DOHH2 (cell line): ENCODE data around the gene ZNF22.

Experiments used
- H3F3A ChIP-seq: fragments of 200-600 bp; sonication (generic), shearing (Covaris generic); 2 replicates; pipeline ENCODE4 v1.6.0; 2016; ENCODE audit warnings: antibody characterized with exemption, mild to moderate bottlenecking; ENCODE audit not compliant: control insufficient read depth, insufficient read depth
- H3K27ac ChIP-seq: fragments of 200-600 bp; sonication (generic); 2 replicates; pipeline ENCODE4 v1.5.1; 2014; ENCODE audit warnings: low read depth, mild to moderate bottlenecking, low read length, moderate library complexity
- H3K27me3 ChIP-seq: fragments of 200-600 bp; sonication (generic); 2 replicates; pipeline ENCODE4 v1.6.1; 2014; ENCODE audit warnings: mild to moderate bottlenecking, low read length, mixed read lengths; ENCODE audit not compliant: control insufficient read depth
- H3K36me3 ChIP-seq: fragments of 200-600 bp; sonication (generic); 2 replicates; pipeline ENCODE4 v1.6.1; 2014; ENCODE audit warnings: mild to moderate bottlenecking, low read length, moderate library complexity, mixed read lengths; ENCODE audit not compliant: control insufficient read depth
- H3K4me1 ChIP-seq: fragments of 200-600 bp; sonication (generic); 2 replicates; pipeline ENCODE4 v1.6.1; 2014; ENCODE audit warnings: mild to moderate bottlenecking, low read length, mixed read lengths; ENCODE audit not compliant: control insufficient read depth
- H3K4me2 ChIP-seq: fragments of 200-600 bp; sonication (generic); 2 replicates; pipeline ENCODE4 v1.6.0; 2014; ENCODE audit warnings: mild to moderate bottlenecking, low read length, moderate library complexity
- H3K4me3 ChIP-seq: fragments of 200-600 bp; sonication (generic); 2 replicates; pipeline ENCODE4 v1.5.1; 2014; ENCODE audit warnings: mild to moderate bottlenecking, low read length, mixed read lengths
- H3K79me2 ChIP-seq: fragments of 200-600 bp; sonication (generic); 2 replicates; pipeline ENCODE4 v1.6.1; 2014; ENCODE audit warnings: mild to moderate bottlenecking, low read length, mixed read lengths; ENCODE audit not compliant: control insufficient read depth
- H3K9me2 ChIP-seq: fragments of 200-600 bp; sonication (generic); replicated peaks from 2 replicates; pipeline ENCODE4 v1.6.1; 2014; ENCODE audit warnings: mild to moderate bottlenecking, low read length, mixed read lengths; ENCODE audit not compliant: control insufficient read depth
- H3K9me3 ChIP-seq: fragments of 200-600 bp; sonication (generic); 2 replicates; pipeline ENCODE4 v1.6.1; 2014; ENCODE audit warnings: antibody characterized with exemption, low read length, mixed read lengths; ENCODE audit not compliant: control insufficient read depth, insufficient read depth
- H4K20me1 ChIP-seq: fragments of 200-600 bp; sonication (generic); 2 replicates; pipeline ENCODE4 v1.6.0; 2014; ENCODE audit warnings: low read depth, mild to moderate bottlenecking, antibody characterized with exemption, low read length, moderate library complexity; ENCODE audit not compliant: control insufficient read depth, insufficient read depth
- CTCF ChIP-seq: fragments of 200-600 bp; sonication (generic); IDR thresholded peaks from one replicate; pipeline ENCODE4 v1.5.1; 2014; ENCODE audit warnings: antibody characterized with exemption, mild to moderate bottlenecking, low read depth, low read length; ENCODE audit not compliant: poor library complexity, severe bottlenecking
- EZH2phosphoT487 ChIP-seq: fragments of 200-600 bp; sonication (generic); IDR thresholded peaks from 2 replicates; pipeline ENCODE4 v1.6.1; 2017; ENCODE audit warnings: borderline replicate concordance, mild to moderate bottlenecking, antibody characterized with exemption, low read length, moderate library complexity, mixed read lengths

ZNF22 gene

GRCh38 chr10:44981172-44982113, 19.3 kb upstream of the ZNF22 start:
- Histone ChIP-seq H3K36me3 (no peaks in the 10 kb centered on the region), H3K79me2 (no peaks in the 10 kb centered on the region), H3K27me3 (peaks cover 26% of the 10 kb centered on the region), H4K20me1 (no peaks in the 10 kb centered on the region), H3F3A (no peaks in the 10 kb centered on the region), H3K9me2 (no peaks in the 10 kb centered on the region), H3K27ac (no peak overlapping the region), H3K4me2 (no peak overlapping the region), H3K9me3 (no peaks in the 10 kb centered on the region), H3K4me3 (no peak overlapping the region), H3K4me1 (peaks cover 11% of the 10 kb centered on the region)
- TF ChIP-seq EZH2phosphoT487, result no peak
- no peak for TF ChIP-seq CTCF

GRCh38 chr10:44982114-44982460, 18.6 kb upstream of the ZNF22 start:
- TF ChIP-seq CTCF (no peak), EZH2phosphoT487 (no peak)
- Histone ChIP-seq H3K4me1 (peaks cover 11% of the 10 kb centered on the region), H3K9me3 (no peaks in the 10 kb centered on the region), H3F3A (no peaks in the 10 kb centered on the region), H3K79me2 (no peaks in the 10 kb centered on the region), H3K36me3 (no peaks in the 10 kb centered on the region), H3K9me2 (no peaks in the 10 kb centered on the region), H4K20me1 (no peaks in the 10 kb centered on the region), H3K27me3 (peaks cover 29% of the 10 kb centered on the region), H3K4me3 (no peak overlapping the region), H3K27ac (no peak overlapping the region), H3K4me2 (no peak overlapping the region)

- Histone ChIP-seq H3K9me3 (no peaks in the 10 kb centered on the region), H3F3A (no peaks in the 10 kb centered on the region), H3K36me3 (no peaks in the 10 kb centered on the region), H4K20me1 (no peaks in the 10 kb centered on the region), H3K4me3 (no peak overlapping the region), H3K27ac (no peak overlapping the region), H3K9me2 (no peaks in the 10 kb centered on the region), H3K4me1 (peaks cover 11% of the 10 kb centered on the region), H3K27me3 (peaks cover 29% of the 10 kb centered on the region), H3K4me2 (no peak overlapping the region), H3K79me2 (no peaks in the 10 kb centered on the region)
- TF ChIP-seq CTCF (no peak), EZH2phosphoT487 (no peak)
These were observed 18.2 kb upstream of the ZNF22 start for GRCh38 chr10:44982496-44982895.
